ENCODE results near the gene TYRP1.

GRCh38 chr9:12740845-12741244, 47.7 kb downstream of the TYRP1 start:
- TF ChIP-seq POLR2AphosphoS5 (IDR thresholded peaks at IDR 0.05; ENCODE audit: insufficient read depth in 1 of 2, low read depth in 1 of 2) (no peak), POLR2A (IDR thresholded peaks at IDR 0.05) (no peak)
